ENCODE results near the gene NEURL1B. TPM values are rescaled to one million over a fixed set of nuclear protein-coding genes. Genes with fewer than 3 reads are reported as not detected.
A peak's percentile ranks its signal among the peaks of the same experiment; 100 is the strongest.

The NEURL1B gene
- total RNA-seq, 2 donors from 2014 or later: 9.9 to 12.2 TPM

- Histone ChIP-seq H3K9me3 (peaks cover 0 to 5% (median 0%) of the 10 kb centered on the region in 3 donors), H3K4me3 (no peak overlapping the region), H3K27ac (peak overlapping the region; percentile 57 to 76 (median 67)), H3K4me1 (peaks cover 41% of the 10 kb centered on the region), H3K27me3 (no peaks in the 10 kb centered on the region), H3K36me3 (replicated peaks in 1 of 2; ENCODE audit: insufficient read depth in 1 of 2, low read depth in 2 of 2) (no peaks in the 10 kb centered on the region)
- intact Hi-C loops (cut with DNase I): no loop called here
- 79% methylated on average over 8 of the region's 8 CpGs for whole genome bisulfite sequencing, 2 donors
- TF ChIP-seq POLR2A (IDR thresholded peaks at IDR 0.05): no peak
- TF ChIP-seq CTCF (IDR thresholded peaks at IDR 0.05): no peak
- DNase-seq: no peak
- ATAC-seq: no peak
These were observed 17.3 kb downstream of the NEURL1B start for GRCh38 chr5:172658391-172658790.

- Histone ChIP-seq H3K36me3 (replicated peaks in 1 of 2; ENCODE audit: insufficient read depth in 1 of 2, low read depth in 2 of 2) (no peaks in the 10 kb centered on the region), H3K27me3 (no peaks in the 10 kb centered on the region), H3K4me1 (peaks cover 41% of the 10 kb centered on the region), H3K4me3 (no peak overlapping the region), H3K9me3 (peaks cover 0 to 5% (median 0%) of the 10 kb centered on the region in 3 donors), H3K27ac (peak overlapping the region; percentile 57 to 76 (median 67))
- WGBS, 2 donors: 8 to 13% methylated on average over 4 to 7 of the region's 7 CpGs
- ATAC-seq: peak; percentile 85
- intact Hi-C loops (cut with DNase I): no loop called here
- TF ChIP-seq POLR2A (IDR thresholded peaks at IDR 0.05) (no peak), CTCF (IDR thresholded peaks at IDR 0.05) (no peak)
- peak; percentile 86 to 92 (median 89) for DNase-seq
These were observed 18.0 kb downstream of the NEURL1B start for GRCh38 chr5:172658961-172659501.

- DNase-seq (no peak), ATAC-seq (no peak)
- Histone ChIP-seq H3K27me3 (no peaks in the 10 kb centered on the region), H3K36me3 (replicated peaks in 1 of 2; ENCODE audit: insufficient read depth in 1 of 2, low read depth in 2 of 2) (no peaks in the 10 kb centered on the region), H3K27ac (peak overlapping the region; percentile 57 to 76 (median 67)), H3K4me3 (no peak overlapping the region), H3K9me3 (peaks cover 0 to 5% (median 0%) of the 10 kb centered on the region in 3 donors), H3K4me1 (peaks cover 41% of the 10 kb centered on the region)
- intact Hi-C loops (cut with DNase I): no loop called here
- TF ChIP-seq POLR2A (IDR thresholded peaks at IDR 0.05): no peak
- TF ChIP-seq CTCF (IDR thresholded peaks at IDR 0.05): no peak
These were observed 18.5 kb downstream of the NEURL1B start for GRCh38 chr5:172659570-172659908.

- TF ChIP-seq POLR2A (IDR thresholded peaks at IDR 0.05) (peak in 1 of 3 donors; percentile 16), CTCF (IDR thresholded peaks at IDR 0.05) (peak in 1 of 7 experiments; percentile 7)
- Histone ChIP-seq H3K9me3 (peaks cover 0 to 4% (median 0%) of the 10 kb centered on the region in 3 donors), H3K4me1 (peaks cover 41% of the 10 kb centered on the region), H3K4me3 (no peak overlapping the region), H3K36me3 (replicated peaks in 1 of 2; ENCODE audit: insufficient read depth in 1 of 2, low read depth in 2 of 2) (no peaks in the 10 kb centered on the region), H3K27ac (peak overlapping the region; percentile 57 to 76 (median 67)), H3K27me3 (no peaks in the 10 kb centered on the region)
- WGBS, 2 donors: 4 to 13% methylated on average over 10 to 18 of the region's 18 CpGs
- ATAC-seq: peak; percentile 89
- peak; percentile 90 to 93 (median 91) for DNase-seq
- intact Hi-C loops (cut with DNase I): no loop called here
These were observed 19.0 kb downstream of the NEURL1B start for GRCh38 chr5:172659909-172660628.

Data from body of pancreas (tissue), 4 donors.